Measurements from ENCODE around the gene MISP3. TPM values are rescaled to one million over a fixed set of nuclear protein-coding genes. Genes with fewer than 3 reads are reported as not detected.

MISP3 gene
- total and polyA plus RNA-seq, 9 donors, result 0.28 to 13.9 (median 0.79) TPM

DNA sequence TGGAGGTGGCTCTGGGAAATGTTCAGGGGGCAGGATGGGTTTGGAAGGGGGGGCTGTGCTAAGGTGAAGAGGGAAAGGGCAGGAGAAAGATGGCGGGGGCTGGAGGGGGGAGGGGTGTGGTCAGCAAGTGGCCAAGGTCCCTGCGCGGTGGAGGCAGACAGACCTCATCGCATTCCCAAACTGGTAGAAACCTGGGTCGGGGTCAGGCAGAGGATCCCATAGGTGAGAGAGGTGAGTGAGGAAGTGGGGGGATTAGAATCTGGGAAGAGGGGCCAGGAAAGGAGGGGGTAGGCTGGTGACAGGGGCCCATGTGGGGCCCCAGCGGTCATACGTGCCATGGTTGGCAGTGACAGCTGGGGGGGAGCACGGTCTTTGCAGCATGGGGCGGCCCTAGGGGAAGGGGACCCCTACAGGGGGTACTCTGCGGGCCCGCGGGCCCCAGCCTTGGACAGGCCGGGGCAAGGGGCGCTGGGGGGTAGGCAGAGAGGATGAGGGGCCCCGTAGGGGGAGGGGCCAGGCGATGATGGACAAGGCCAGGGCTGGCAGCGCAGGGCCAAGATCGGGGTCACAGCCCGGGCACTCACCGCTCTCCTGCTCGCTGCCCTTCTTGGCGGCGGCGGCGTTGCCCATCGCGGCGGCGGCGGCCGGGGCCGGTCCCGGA is 44.5 kb downstream of the MISP3 start:
- intact Hi-C loops (cut with DNase I), result loop anchor here in 1 of 4 donors (5.0 kb wide), 1 partner anchor 35 kb away; no protein-coding TSS in a partner anchor
- no peaks in the 10 kb centered on the region for H3K36me3 ChIP-seq
- TF ChIP-seq, protein P1, sequence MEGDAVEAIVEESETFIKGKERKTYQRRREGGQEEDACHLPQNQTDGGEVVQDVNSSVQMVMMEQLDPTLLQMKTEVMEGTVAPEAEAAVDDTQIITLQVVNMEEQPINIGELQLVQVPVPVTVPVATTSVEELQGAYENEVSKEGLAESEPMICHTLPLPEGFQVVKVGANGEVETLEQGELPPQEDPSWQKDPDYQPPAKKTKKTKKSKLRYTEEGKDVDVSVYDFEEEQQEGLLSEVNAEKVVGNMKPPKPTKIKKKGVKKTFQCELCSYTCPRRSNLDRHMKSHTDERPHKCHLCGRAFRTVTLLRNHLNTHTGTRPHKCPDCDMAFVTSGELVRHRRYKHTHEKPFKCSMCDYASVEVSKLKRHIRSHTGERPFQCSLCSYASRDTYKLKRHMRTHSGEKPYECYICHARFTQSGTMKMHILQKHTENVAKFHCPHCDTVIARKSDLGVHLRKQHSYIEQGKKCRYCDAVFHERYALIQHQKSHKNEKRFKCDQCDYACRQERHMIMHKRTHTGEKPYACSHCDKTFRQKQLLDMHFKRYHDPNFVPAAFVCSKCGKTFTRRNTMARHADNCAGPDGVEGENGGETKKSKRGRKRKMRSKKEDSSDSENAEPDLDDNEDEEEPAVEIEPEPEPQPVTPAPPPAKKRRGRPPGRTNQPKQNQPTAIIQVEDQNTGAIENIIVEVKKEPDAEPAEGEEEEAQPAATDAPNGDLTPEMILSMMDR (IDR thresholded peaks at IDR 0.05), result no peak
- no peak for TF ChIP-seq POLR2A (IDR thresholded peaks at IDR 0.05)
- TF ChIP-seq EP300 (IDR thresholded peaks at IDR 0.05), result no peak
- DNase-seq, result peak; percentile 55 to 78 (median 77)
- H3K27me3 ChIP-seq, result no peaks in the 10 kb centered on the region
- peaks cover 30% of the 10 kb centered on the region for H3K4me1 ChIP-seq (ENCODE audit: insufficient read depth)
- H3K9me3 ChIP-seq, result no peaks in the 10 kb centered on the region
- WGBS, 3 donors, result 0 to 1% (median 1%) methylated on average over 28 to 33 of the region's 33 CpGs
- peak overlapping the region; percentile 51 to 96 for H3K27ac ChIP-seq
- peak overlapping the region; percentile 97 for H3K4me3 ChIP-seq

DNA sequence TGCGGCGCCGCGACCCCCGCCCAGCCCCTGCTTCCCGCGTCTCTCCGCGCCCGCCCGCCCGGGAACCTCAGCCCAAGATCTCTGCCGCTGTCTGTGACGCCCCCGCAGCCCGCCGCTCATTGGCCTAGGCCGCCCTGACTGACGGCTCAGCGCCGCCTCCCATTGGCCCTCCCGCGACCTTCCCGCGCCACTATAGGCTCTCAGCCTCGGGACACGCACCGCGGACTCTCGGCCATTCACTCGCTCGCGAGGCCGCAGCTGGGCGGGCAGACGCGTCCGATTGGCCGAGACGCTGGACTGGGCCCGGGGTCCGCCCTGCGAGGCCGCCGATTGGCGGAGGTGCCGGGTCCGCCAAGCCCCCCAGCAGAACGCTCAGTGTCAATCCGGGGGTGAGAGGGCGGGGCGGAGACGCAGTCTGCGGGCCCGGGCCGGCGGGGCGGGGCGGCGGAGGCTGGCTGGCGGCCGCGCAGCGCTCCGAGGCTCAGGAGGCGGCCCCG is 45.1 kb downstream of the MISP3 start, which contains the start of gene PRKACA:
PRKACA (minus strand) TSS at position 95 of the 497 bp plus-strand sequence. CDS start 215 bp downstream, outside the sequence.
- Histone ChIP-seq H3K27ac (peak within 1 kb of the TSS; percentile 92 to 99), H3K36me3 (no peaks in the 10 kb centered on the region), H3K4me3 (peak within 1 kb of the TSS; percentile 97), H3K9me3 (no peaks in the 10 kb centered on the region), H3K27me3 (no peaks in the 10 kb centered on the region), H3K4me1 (ENCODE audit: insufficient read depth) (peaks cover 30% of the 10 kb centered on the region)
- DNase-seq, result peak; percentile 99
- intact Hi-C loops (cut with DNase I), result loop anchor here in 1 of 4 donors (5.0 kb wide), 1 partner anchor 35 kb away; no protein-coding TSS in a partner anchor
- TF ChIP-seq EP300 (IDR thresholded peaks at IDR 0.05) (no peak), POLR2A (IDR thresholded peaks at IDR 0.05) (no peak)
- TF ChIP-seq, protein P1 (IDR thresholded peaks at IDR 0.05), result no peak
- 0 to 1% (median 0%) methylated on average over 32 to 67 of the region's 67 CpGs for WGBS, 3 donors

DNA sequence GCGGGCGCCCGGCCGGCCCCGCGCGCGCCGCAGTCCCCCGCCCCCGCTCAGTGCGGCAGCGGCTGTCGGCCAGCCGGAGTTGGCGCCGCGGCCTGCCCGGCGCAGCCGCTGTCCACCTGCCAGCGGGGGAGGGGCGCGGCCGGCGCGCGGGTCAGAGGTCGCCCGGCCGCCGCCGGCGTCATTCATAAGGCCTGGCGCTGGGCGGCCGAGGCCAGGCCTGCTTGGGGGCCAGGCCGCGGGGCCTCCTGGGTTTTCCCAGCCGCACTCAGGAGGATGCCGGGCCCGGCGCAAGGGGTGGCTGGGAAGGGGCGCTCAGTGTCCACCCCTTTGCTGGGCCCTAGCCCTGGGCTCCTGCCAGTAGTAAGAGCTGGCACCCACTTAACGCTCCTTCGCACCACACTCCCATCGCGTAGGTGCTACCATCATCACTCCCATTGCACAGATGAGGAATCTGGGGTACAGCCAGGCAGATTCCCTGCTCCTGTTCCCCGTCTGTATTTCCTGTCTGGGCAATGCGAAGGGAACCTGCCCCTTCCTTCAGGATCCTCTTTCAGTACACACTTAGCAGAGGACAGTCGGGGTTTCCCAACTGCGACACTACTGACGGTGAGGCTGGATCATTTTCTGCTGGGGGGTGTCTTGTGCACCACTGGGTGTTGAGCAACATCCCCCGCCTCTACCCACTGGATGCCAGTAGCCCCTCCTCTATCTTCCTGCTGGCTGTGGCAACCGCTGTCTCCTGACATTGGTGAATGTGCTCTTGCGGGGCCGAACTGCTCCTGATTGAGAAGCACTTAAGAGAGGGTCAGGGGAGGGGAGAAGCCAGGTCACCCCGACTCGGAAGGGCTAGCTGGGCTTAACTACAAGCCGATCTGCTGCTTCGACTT is 45.8 kb downstream of the MISP3 start:
- Histone ChIP-seq H3K27me3 (no peaks in the 10 kb centered on the region), H3K36me3 (no peaks in the 10 kb centered on the region), H3K9me3 (no peaks in the 10 kb centered on the region), H3K4me3 (peak overlapping the region; percentile 64), H3K27ac (peak overlapping the region; percentile 92 to 99), H3K4me1 (ENCODE audit: insufficient read depth) (peaks cover 29% of the 10 kb centered on the region)
- DNase-seq, result peak; percentile 81 to 90 (median 89)
- 2 to 4% (median 2%) methylated on average over 34 to 61 of the region's 61 CpGs for WGBS, 3 donors
- intact Hi-C loops (cut with DNase I), result loop anchor here in 1 of 4 donors (5.0 kb wide), 1 partner anchor 36 kb away; no protein-coding TSS in a partner anchor
- TF ChIP-seq POLR2A (IDR thresholded peaks at IDR 0.05) (peak; percentile 56), EP300 (IDR thresholded peaks at IDR 0.05) (no peak)
- TF ChIP-seq, protein P1 (IDR thresholded peaks at IDR 0.05), result peak in 1 of 3 donors; percentile 23

DNA sequence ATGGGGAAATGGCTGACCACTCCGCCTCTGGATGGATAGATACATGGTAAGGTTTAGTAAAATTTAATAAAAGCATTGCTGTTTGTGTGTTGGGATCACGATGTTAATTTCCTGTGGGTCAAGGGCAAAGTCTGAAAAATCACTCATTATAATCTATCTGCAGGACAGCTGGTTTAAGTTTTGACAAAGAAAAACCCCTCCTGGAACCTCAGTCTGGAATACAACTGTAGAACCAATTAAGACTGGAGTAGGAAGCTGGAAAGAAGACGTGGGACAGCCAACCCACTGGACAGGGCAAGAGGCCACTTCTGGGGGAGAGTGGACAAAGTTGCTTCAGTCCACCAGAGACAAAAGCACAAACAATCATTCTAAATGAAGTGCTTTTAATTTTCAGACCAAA is 46.6 kb downstream of the MISP3 start:
- no peak for DNase-seq
- WGBS, 3 donors, result 24 to 31% (median 31%) methylated on average over 3 of the region's 3 CpGs
- TF ChIP-seq, protein P1 (IDR thresholded peaks at IDR 0.05), result no peak
- TF ChIP-seq EP300 (IDR thresholded peaks at IDR 0.05) (no peak), POLR2A (IDR thresholded peaks at IDR 0.05) (no peak)
- peaks cover 22% of the 10 kb centered on the region for H3K4me1 ChIP-seq (ENCODE audit: insufficient read depth)
- intact Hi-C loops (cut with DNase I), result loop anchor here in 1 of 4 donors (5.0 kb wide), 1 partner anchor 37 kb away; no protein-coding TSS in a partner anchor
- H3K27ac ChIP-seq, result peak overlapping the region; percentile 92 to 99
- H3K27me3 ChIP-seq, result no peaks in the 10 kb centered on the region
- H3K4me3 ChIP-seq, result peak overlapping the region; percentile 64
- H3K36me3 ChIP-seq, result no peaks in the 10 kb centered on the region
- H3K9me3 ChIP-seq, result no peaks in the 10 kb centered on the region
